IMR-90 (cell line): Measurements from ENCODE around the gene PDE4B. TPM values are rescaled to one million over a fixed set of nuclear protein-coding genes. Genes with fewer than 3 reads are reported as not detected.
"Not testable (repeated sequence)": the region's sequence is repeated elsewhere in the genome, so short reads cannot be mapped to it uniquely, and the experiment has no call there.

Source experiments
- ATAC-seq: fragments of 200-7000 bp; cut with Tn5 transposase; 2 replicates; pipeline ENCODE4 v1.9.1; 2020; ENCODE audit warnings: low read depth, mild to moderate bottlenecking, moderate library complexity
- BruUV-seq: library from RNA; stranded (reverse); fragments of 400-500 nt; replicated peaks from 2 replicates; lab custom pipeline; 2021; lab: Mats Ljungman, UMichigan
- CTCF ChIA-PET: fragments of 300-600 bp; formaldehyde crosslinking; extraction: SDS; loops from one replicate; lab custom pipeline; 2021; ENCODE audit warnings: antibody characterized with exemption; lab: Yijun Ruan, JAX
- POLR2A ChIA-PET: fragments of 300-600 bp; sonication (Branson Sonifier 250); formaldehyde crosslinking; loops from one replicate; lab custom pipeline; 2022; ENCODE audit warnings: antibody characterized with exemption; ENCODE audit not compliant: unreplicated experiment; lab: Charles Lee
- DNase-seq: peaks from one replicate; pipeline ENCODE4 v3.0.0; 2013
- H2AFZ ChIP-seq: replicated peaks from 2 replicates; pipeline ENCODE3; 2013; ENCODE audit warnings: low read length, mild to moderate bottlenecking; ENCODE audit not compliant: poor library complexity
- H2AK5ac ChIP-seq: 2 replicates; pipeline ENCODE4 v1.6.1; 2013; ENCODE audit warnings: low read depth, low read length, inconsistent platforms
- H2AK9ac ChIP-seq: replicated peaks from 2 replicates; pipeline ENCODE3; 2013; ENCODE audit warnings: mild to moderate bottlenecking, low read depth, low read length, moderate library complexity; ENCODE audit not compliant: poor library complexity
- H2BK120ac ChIP-seq: 2 replicates; pipeline ENCODE4 v1.6.1; 2013; ENCODE audit warnings: low read depth, low read length, inconsistent platforms
- H2BK15ac ChIP-seq: 3 replicates; pipeline ENCODE4 v1.6.1; 2013; ENCODE audit warnings: low read depth, low read length, inconsistent platforms
- H2BK20ac ChIP-seq: 2 replicates; pipeline ENCODE4 v1.6.1; 2013; ENCODE audit warnings: low read depth, mild to moderate bottlenecking, inconsistent platforms, low read length, moderate library complexity
- H2BK5ac ChIP-seq: 2 replicates; pipeline ENCODE4 v1.6.1; 2013; ENCODE audit warnings: mild to moderate bottlenecking, low read depth, low read length, inconsistent platforms; ENCODE audit not compliant: poor library complexity, severe bottlenecking
- H3K14ac ChIP-seq: replicated peaks from 2 replicates; pipeline ENCODE4 v1.6.1; 2013; ENCODE audit warnings: low read depth, low read length, inconsistent platforms
- H3K18ac ChIP-seq: 2 replicates; pipeline ENCODE4 v1.6.1; 2013; ENCODE audit warnings: low read depth, low read length, control low read depth
- H3K23ac ChIP-seq: 2 replicates; pipeline ENCODE4 v1.6.1; 2013; ENCODE audit warnings: low read depth, low read length, inconsistent platforms
- H3K27ac ChIP-seq: 2 replicates; pipeline ENCODE4 v1.5.1; 2013; ENCODE audit warnings: mild to moderate bottlenecking, control low read depth, low read length; ENCODE audit not compliant: insufficient read depth
- H3K27me3 ChIP-seq: 2 replicates; pipeline ENCODE4 v1.6.1; 2013; ENCODE audit warnings: low read length; ENCODE audit not compliant: control insufficient read depth, insufficient read depth
- H3K36me3 ChIP-seq: 2 replicates; pipeline ENCODE4 v1.6.1; 2013; ENCODE audit warnings: low read length, mixed read lengths; ENCODE audit not compliant: control insufficient read depth, insufficient read depth
- H3K4ac ChIP-seq: 2 replicates; pipeline ENCODE4 v1.6.1; 2013; ENCODE audit warnings: low read depth, low read length, inconsistent platforms
- H3K4me1 ChIP-seq: 2 replicates; pipeline ENCODE4 v1.6.1; 2013; ENCODE audit warnings: low read length, mixed read lengths; ENCODE audit not compliant: control insufficient read depth, insufficient read depth
- H3K4me2 ChIP-seq: 2 replicates; pipeline ENCODE4 v1.6.1; 2013; ENCODE audit warnings: low read depth, mild to moderate bottlenecking, control low read depth, low read length, moderate library complexity
- H3K4me3 ChIP-seq: 2 replicates; pipeline ENCODE4 v1.5.1; 2013; ENCODE audit warnings: low read depth, mild to moderate bottlenecking, control low read depth, low read length, moderate library complexity; ENCODE audit not compliant: insufficient read depth
- H3K56ac ChIP-seq: 2 replicates; pipeline ENCODE4 v1.6.1; 2013; ENCODE audit warnings: low read length, inconsistent platforms; ENCODE audit not compliant: insufficient read depth; ENCODE audit errors: extremely low read depth
- H3K79me1 ChIP-seq, 2 experiments: 2 replicates each; pipeline ENCODE4 v1.6.1; 2013; ENCODE audit warnings: low read length in 2 of 2, inconsistent platforms in 1 of 2, low read depth in 1 of 2
- H3K9ac ChIP-seq: 2 replicates; pipeline ENCODE4 v1.6.1; 2013; ENCODE audit warnings: low read depth, low read length, control low read depth
- H3K9me1 ChIP-seq: 2 replicates; pipeline ENCODE4 v1.6.1; 2013; ENCODE audit warnings: low read length, inconsistent platforms; ENCODE audit not compliant: insufficient read depth
- H3K9me3 ChIP-seq: 2 replicates; pipeline ENCODE4 v1.6.1; 2013; ENCODE audit warnings: low read length; ENCODE audit not compliant: control insufficient read depth, insufficient read depth
- H4K20me1 ChIP-seq: 2 replicates; pipeline ENCODE4 v1.6.1; 2013; ENCODE audit warnings: low read length, inconsistent platforms; ENCODE audit not compliant: insufficient read depth
- H4K5ac ChIP-seq: 2 replicates; pipeline ENCODE4 v1.6.1; 2013; ENCODE audit warnings: mild to moderate bottlenecking, low read depth, low read length, control low read depth
- H4K8ac ChIP-seq, 2 experiments: 2 replicates each; pipeline ENCODE4 v1.6.1; 2013; ENCODE audit warnings: low read depth in 2 of 2, low read length in 2 of 2, control low read depth in 1 of 2, inconsistent platforms in 1 of 2
- H4K91ac ChIP-seq: 2 replicates; pipeline ENCODE4 v1.6.1; 2013; ENCODE audit warnings: low read depth, low read length, inconsistent platforms; ENCODE audit not compliant: insufficient read depth
- BHLHE40 ChIP-seq: fragments of 150-350 bp; IDR thresholded peaks from 2 replicates; pipeline ENCODE4 v1.6.1; 2016; ENCODE audit warnings: mild to moderate bottlenecking, low read depth, low read length
- CHD1 ChIP-seq: IDR thresholded peaks from 2 replicates; pipeline ENCODE4 v1.6.1; 2012; ENCODE audit warnings: low read depth, low read length, improper control_type of control experiment
- FOS ChIP-seq: fragments of 150-350 bp; IDR thresholded peaks from 2 replicates; pipeline ENCODE4 v1.6.1; 2016; ENCODE audit warnings: low read depth, low read length
- RCOR1 ChIP-seq: IDR thresholded peaks from 2 replicates; pipeline ENCODE4 v1.6.1; 2012; ENCODE audit warnings: mild to moderate bottlenecking, low read length, improper control_type of control experiment; ENCODE audit not compliant: insufficient replicate concordance
- SMC3 ChIP-seq: fragments of 150-350 bp; IDR thresholded peaks from 2 replicates; pipeline ENCODE4 v1.6.1; 2016; ENCODE audit warnings: low read depth, mild to moderate bottlenecking, antibody characterized with exemption, low read length, moderate library complexity
- WGBS, 2 experiments: methylation state at CpG; one replicate each; pipeline versions ENCODE4 v1.1.5 to v1.1.7; 2013; ENCODE audit warnings: missing lambda C conversion rate in 2 of 2; ENCODE audit not compliant: insufficient read length in 1 of 2; ENCODE audit errors: extremely low coverage in 2 of 2; 5-methylcytosine and 5-hydroxymethylcytosine counted together
- dilution Hi-C: fragments of 300-500 bp; cut with HindIII; formaldehyde crosslinking; loops from one replicate; pipeline ENCODE4 v1.14.3; 2018; ENCODE audit warnings: low sequenced_read_pairs; ENCODE audit not compliant: unreplicated experiment
- in situ Hi-C: fragments of 300-500 bp; cut with MboI; formaldehyde crosslinking; loops from 3 replicates; pipeline ENCODE4 v1.14.3; 2019; ENCODE audit warnings: low sequenced_read_pairs, inconsistent platforms, mixed read lengths
- intact Hi-C: fragments of 100-400 bp; cut with micrococcal nuclease; formaldehyde crosslinking; loops from 2 replicates; pipeline ENCODE4 v1.10.0; 2022
- polyA plus RNA-seq, 3 experiments: library from polyadenylated mRNA; depleted of rRNA; stranded (reverse); fragments of >200 nt; gene quantifications; 2 replicates each; pipeline ENCODE4 v1.2.3, GENCODE V29; 2012; ENCODE audit warnings: low replicate concordance in 1 of 3
- total RNA-seq: library from RNA; depleted of rRNA; stranded (reverse); fragments of >200 nt; gene quantifications from 2 replicates; pipeline ENCODE4 v1.2.3, GENCODE V29; 2012

Gene PDE4B
- total and polyA plus RNA-seq, 2 of the 4 experiments (the other 2 are of a cell fraction): 5.8 to 21.3 TPM

- BruUV-seq: no TSS peak
- dilution Hi-C loops (no loop called here), in situ Hi-C loops (no loop called here), intact Hi-C loops (loop anchor here (5.0 kb wide), 1 partner anchor 118 kb away; no protein-coding TSS in a partner anchor)
- Histone ChIP-seq H3K23ac (no peak overlapping the region), H3K4me2 (no peak overlapping the region), H3K56ac (no peak overlapping the region), H3K9me1 (no peaks in the 10 kb centered on the region), H3K27ac (no peak overlapping the region), H3K14ac (no peak overlapping the region), H2BK15ac (no peak overlapping the region), H3K4me3 (no peak overlapping the region), H2BK120ac (no peak overlapping the region), H2BK5ac (no peak overlapping the region), H3K79me1 (no peaks in the 10 kb centered on the region), H3K36me3 (no peaks in the 10 kb centered on the region), H4K91ac (no peak overlapping the region), H2AFZ (no peak overlapping the region), H3K9me3 (no peaks in the 10 kb centered on the region), H4K5ac (no peak overlapping the region), H4K20me1 (no peaks in the 10 kb centered on the region), H2AK5ac (no peak overlapping the region), H4K8ac (no peak overlapping the region), H3K9ac (no peak overlapping the region), H3K27me3 (no peaks in the 10 kb centered on the region), H2BK20ac (no peak overlapping the region), H3K4ac (no peak overlapping the region), H3K4me1 (no peaks in the 10 kb centered on the region), H2AK9ac (no peak overlapping the region), H3K18ac (no peak overlapping the region)
- POLR2A ChIA-PET: no interaction called here
- no peak for TF ChIP-seq RCOR1
- no peak for TF ChIP-seq BHLHE40
- TF ChIP-seq FOS: no peak
- no peak for TF ChIP-seq SMC3
- TF ChIP-seq CHD1: no peak
- DNase-seq: no peak
- WGBS, 2 experiments: no CpG with 5 or more reads among the region's 5 CpGs
- CTCF ChIA-PET: interaction anchor here (0.6 kb wide), 1 partner anchor 456 kb away, joined by 3 read pairs; no protein-coding TSS in a partner anchor
- ATAC-seq: no peak
Measured at GRCh38 chr1:66124670-66125069, 332.0 kb downstream of the PDE4B start.

GRCh38 chr1:66128641-66129040, 335.9 kb downstream of the PDE4B start:
- dilution Hi-C loops, in situ Hi-C loops, H3K79me1 ChIP-seq, H3K9ac ChIP-seq, H4K91ac ChIP-seq, H4K5ac ChIP-seq, ATAC-seq, H2AK9ac ChIP-seq, H3K4ac ChIP-seq, H2BK15ac ChIP-seq, H3K27ac ChIP-seq, intact Hi-C loops, H3K4me1 ChIP-seq, H2AK5ac ChIP-seq, H4K8ac ChIP-seq, H3K27me3 ChIP-seq, H3K14ac ChIP-seq, H2AFZ ChIP-seq, H4K20me1 ChIP-seq, H3K56ac ChIP-seq, DNase-seq, BruUV-seq, H2BK5ac ChIP-seq, H3K36me3 ChIP-seq, H2BK120ac ChIP-seq, H3K9me1 ChIP-seq, H3K23ac ChIP-seq, H3K4me2 ChIP-seq, H2BK20ac ChIP-seq, POLR2A ChIA-PET, H3K4me3 ChIP-seq, H3K9me3 ChIP-seq, H3K18ac ChIP-seq: not testable (repeated sequence)
- CTCF ChIA-PET: interaction anchor here (0.6 kb wide), 1 partner anchor 16 kb away, joined by 3 read pairs; no protein-coding TSS in a partner anchor
- WGBS, 2 experiments: no CpG with 5 or more reads among the region's 4 CpGs
